ENCODE measurements around the gene BTBD8. TPM values are rescaled to one million over a fixed set of nuclear protein-coding genes. Genes with fewer than 3 reads are reported as not detected.

BTBD8 gene
- total and polyA plus RNA-seq, 2 of the 4 experiments (the other 2 are of a cell fraction), result 0.94 to 2.0 TPM

DNA sequence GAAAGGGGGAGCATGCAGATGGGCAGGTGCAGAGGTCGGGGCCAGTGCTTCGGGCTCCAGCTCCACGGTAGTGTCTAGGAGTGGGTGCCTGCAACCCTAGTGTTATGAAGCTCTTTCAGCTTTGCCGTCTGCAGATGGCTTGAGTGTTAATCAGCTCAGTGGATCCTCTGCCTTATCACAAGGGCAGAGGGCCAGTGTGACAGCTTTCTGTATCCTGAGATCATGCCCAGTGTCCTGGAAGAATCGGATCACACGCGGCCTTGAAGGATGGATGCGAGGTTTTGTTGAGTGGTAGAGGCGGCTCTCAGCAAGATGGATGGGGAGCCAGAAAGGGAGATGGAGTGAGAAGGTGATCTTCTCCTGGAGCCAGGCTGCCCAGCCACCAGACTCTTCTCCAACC is 112.1 kb downstream of the BTBD8 start:
- H2BK20ac ChIP-seq (ENCODE audit: low read depth, low read length), result no peak overlapping the region
- peak overlapping the region; percentile 23; the same call in 1 of the 2 replicates for H2BK120ac ChIP-seq (ENCODE audit: low read depth, low read length)
- H2AFZ ChIP-seq (replicated peaks; ENCODE audit: low read length, poor library complexity), result peak overlapping the region; percentile 32
- no peak overlapping the region for H2BK15ac ChIP-seq (ENCODE audit: low read depth, low read length)
- CTCF ChIA-PET, result no interaction called here
- ATAC-seq (ENCODE audit: low read depth) (no peak), DNase-seq (no peak)
- no peak overlapping the region for H3K23ac ChIP-seq (ENCODE audit: low read depth, low read length)
- no peaks in the 10 kb centered on the region for H3K27me3 ChIP-seq (ENCODE audit: control insufficient read depth, insufficient read depth, low read length)
- TF ChIP-seq FOS (IDR thresholded peaks at IDR 0.05; ENCODE audit: low read depth, low read length) (no peak), RCOR1 (IDR thresholded peaks at IDR 0.05; ENCODE audit: insufficient replicate concordance, low read length) (no peak), RAD21 (IDR thresholded peaks at IDR 0.05; ENCODE audit: low read length) (no peak), MXI1 (IDR thresholded peaks at IDR 0.05; ENCODE audit: borderline replicate concordance, low read depth, low read length) (no peak), MAZ (IDR thresholded peaks at IDR 0.05; ENCODE audit: borderline replicate concordance, low read depth, low read length) (no peak), RFX5 (IDR thresholded peaks at IDR 0.05; ENCODE audit: low read depth, low read length) (no peak), NFE2L2 (IDR thresholded peaks at IDR 0.05; ENCODE audit: low read depth, low read length) (no peak), ELK1 (IDR thresholded peaks at IDR 0.05; ENCODE audit: borderline replicate concordance, low read depth, low read length) (no peak), CEBPB (IDR thresholded peaks at IDR 0.05; ENCODE audit: low read depth, low read length) (no peak), SMC3 (IDR thresholded peaks at IDR 0.05; ENCODE audit: low read depth, low read length) (no peak), POLR2A (IDR thresholded peaks at IDR 0.05; ENCODE audit: low read depth, low read length) (no peak), BHLHE40 (IDR thresholded peaks at IDR 0.05; ENCODE audit: low read depth, low read length) (no peak), CHD1 (IDR thresholded peaks at IDR 0.05; ENCODE audit: low read depth, low read length) (no peak), MAFK (IDR thresholded peaks at IDR 0.05; ENCODE audit: low read depth, low read length) (no peak)
- TF ChIP-seq, protein P1, sequence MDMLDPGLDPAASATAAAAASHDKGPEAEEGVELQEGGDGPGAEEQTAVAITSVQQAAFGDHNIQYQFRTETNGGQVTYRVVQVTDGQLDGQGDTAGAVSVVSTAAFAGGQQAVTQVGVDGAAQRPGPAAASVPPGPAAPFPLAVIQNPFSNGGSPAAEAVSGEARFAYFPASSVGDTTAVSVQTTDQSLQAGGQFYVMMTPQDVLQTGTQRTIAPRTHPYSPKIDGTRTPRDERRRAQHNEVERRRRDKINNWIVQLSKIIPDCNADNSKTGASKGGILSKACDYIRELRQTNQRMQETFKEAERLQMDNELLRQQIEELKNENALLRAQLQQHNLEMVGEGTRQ (IDR thresholded peaks at IDR 0.05; ENCODE audit: low read depth, low read length), result no peak
- TF ChIP-seq, protein P2, sequence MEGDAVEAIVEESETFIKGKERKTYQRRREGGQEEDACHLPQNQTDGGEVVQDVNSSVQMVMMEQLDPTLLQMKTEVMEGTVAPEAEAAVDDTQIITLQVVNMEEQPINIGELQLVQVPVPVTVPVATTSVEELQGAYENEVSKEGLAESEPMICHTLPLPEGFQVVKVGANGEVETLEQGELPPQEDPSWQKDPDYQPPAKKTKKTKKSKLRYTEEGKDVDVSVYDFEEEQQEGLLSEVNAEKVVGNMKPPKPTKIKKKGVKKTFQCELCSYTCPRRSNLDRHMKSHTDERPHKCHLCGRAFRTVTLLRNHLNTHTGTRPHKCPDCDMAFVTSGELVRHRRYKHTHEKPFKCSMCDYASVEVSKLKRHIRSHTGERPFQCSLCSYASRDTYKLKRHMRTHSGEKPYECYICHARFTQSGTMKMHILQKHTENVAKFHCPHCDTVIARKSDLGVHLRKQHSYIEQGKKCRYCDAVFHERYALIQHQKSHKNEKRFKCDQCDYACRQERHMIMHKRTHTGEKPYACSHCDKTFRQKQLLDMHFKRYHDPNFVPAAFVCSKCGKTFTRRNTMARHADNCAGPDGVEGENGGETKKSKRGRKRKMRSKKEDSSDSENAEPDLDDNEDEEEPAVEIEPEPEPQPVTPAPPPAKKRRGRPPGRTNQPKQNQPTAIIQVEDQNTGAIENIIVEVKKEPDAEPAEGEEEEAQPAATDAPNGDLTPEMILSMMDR (conservative IDR thresholded peaks at IDR 0.05; ENCODE audit: low read depth, low read length), result no peak
- no TSS peak for BruUV-seq (replicated peaks)
- POLR2A ChIA-PET (ENCODE audit: unreplicated experiment), result no interaction called here
- H3K14ac ChIP-seq (replicated peaks; ENCODE audit: low read depth, low read length), result no peak overlapping the region
- peak overlapping the region; percentile 42 for H2AK9ac ChIP-seq (replicated peaks; ENCODE audit: low read depth, low read length, poor library complexity)
- intact Hi-C loops (cut with micrococcal nuclease), result no loop called here
- H3K56ac ChIP-seq (ENCODE audit: extremely low read depth, insufficient read depth, low read length), result no peak overlapping the region
- no peak overlapping the region for H2BK5ac ChIP-seq (ENCODE audit: low read depth, low read length, poor library complexity, severe bottlenecking)
- H4K8ac ChIP-seq (ENCODE audit: low read depth in 2 of 2, low read length in 2 of 2), result no peak overlapping the region
- H3K4me3 ChIP-seq (ENCODE audit: insufficient read depth, low read depth, low read length), result no peak overlapping the region
- H3K9me1 ChIP-seq (ENCODE audit: insufficient read depth, low read length), result no peaks in the 10 kb centered on the region
- no peak overlapping the region for H3K4me2 ChIP-seq (ENCODE audit: low read depth, low read length)
- WGBS, 2 experiments (ENCODE audit: extremely low coverage in 2 of 2, insufficient read length in 1 of 2), result 94% methylated on average over 3 of the region's 9 CpGs; no CpG with 5 or more reads in 1 of the 2 experiments
- no peaks in the 10 kb centered on the region; the same call in 1 of the 2 replicates for H3K9me3 ChIP-seq (ENCODE audit: control insufficient read depth, insufficient read depth, low read length)
- no peaks in the 10 kb centered on the region for H4K20me1 ChIP-seq (ENCODE audit: insufficient read depth, low read length)
- dilution Hi-C loops (cut with HindIII; ENCODE audit: low sequenced_read_pairs, unreplicated experiment), result no loop called here
- H3K4ac ChIP-seq (ENCODE audit: low read depth, low read length), result no peak overlapping the region
- H4K91ac ChIP-seq (ENCODE audit: insufficient read depth, low read depth, low read length), result no peak overlapping the region
- no peak overlapping the region for H3K9ac ChIP-seq (ENCODE audit: low read depth, low read length)
- H3K18ac ChIP-seq (ENCODE audit: low read depth, low read length), result no peak overlapping the region
- peak overlapping the region; percentile 68; the same call in 1 of the 2 replicates for H2AK5ac ChIP-seq (ENCODE audit: low read depth, low read length)
- no peaks in the 10 kb centered on the region for H3K79me1 ChIP-seq (ENCODE audit: low read depth in 1 of 2, low read length in 2 of 2)
- H4K5ac ChIP-seq (ENCODE audit: low read depth, low read length), result no peak overlapping the region
- H3K27ac ChIP-seq (ENCODE audit: insufficient read depth, low read length), result no peak overlapping the region
- no peaks in the 10 kb centered on the region for H3K36me3 ChIP-seq (ENCODE audit: control insufficient read depth, insufficient read depth, low read length)
- in situ Hi-C loops (cut with MboI; ENCODE audit: low sequenced_read_pairs), result no loop called here
- H3K4me1 ChIP-seq (ENCODE audit: control insufficient read depth, insufficient read depth, low read length), result peaks cover 3% of the 10 kb centered on the region; the same call in 1 of the 2 replicates

All from IMR-90 (cell line).